HG03280 (cell line): ENCODE data around the gene CEACAM5.
"Not testable (repeated sequence)": the region's sequence is repeated elsewhere in the genome, so short reads cannot be mapped to it uniquely, and the experiment has no call there.

Experiments
- ATAC-seq: cut with Tn5 transposase; IDR thresholded peaks from one replicate; pipeline ENCODE4 v1.9.1; 2021; ENCODE audit warnings: mild to moderate bottlenecking, moderate library complexity; ENCODE audit not compliant: unreplicated experiment

The CEACAM5 gene

GRCh38 chr19:41699968-41700323, 8.5 kb upstream of the CEACAM5 start:
- no peak for ATAC-seq

- ATAC-seq, result no peak
Measured at GRCh38 chr19:41700381-41701195, 7.8 kb upstream of the CEACAM5 start.

- no peak for ATAC-seq
Measured at GRCh38 chr19:41701401-41702075, 6.9 kb upstream of the CEACAM5 start.

- ATAC-seq, result no peak
Measured at GRCh38 chr19:41702171-41702651, 6.2 kb upstream of the CEACAM5 start.

- no peak for ATAC-seq
Measured at GRCh38 chr19:41703602-41704293, 4.7 kb upstream of the CEACAM5 start.

- ATAC-seq, result no peak
Measured at GRCh38 chr19:41705393-41706174, 2.8 kb upstream of the CEACAM5 start.

GRCh38 chr19:41706741-41707501, 1.5 kb upstream of the CEACAM5 start:
- ATAC-seq, result peak; percentile 57

GRCh38 chr19:41707502-41707812, 969 bp upstream of the CEACAM5 start:
- ATAC-seq, result no peak

GRCh38 chr19:41707871-41708371, 505 bp upstream of the CEACAM5 start:
- no peak for ATAC-seq

- not testable (repeated sequence) for ATAC-seq
Measured at GRCh38 chr19:41709516-41709915, 1.1 kb downstream of the CEACAM5 start.

GRCh38 chr19:41709951-41710645, 1.7 kb downstream of the CEACAM5 start:
- ATAC-seq, result no peak

GRCh38 chr19:41711376-41712261, 3.2 kb downstream of the CEACAM5 start:
- ATAC-seq, result no peak

GRCh38 chr19:41714598-41714997, 6.2 kb downstream of the CEACAM5 start:
- ATAC-seq, result no peak

- ATAC-seq, result no peak
Measured at GRCh38 chr19:41718761-41719160, 10.3 kb downstream of the CEACAM5 start.

GRCh38 chr19:41720103-41720502, 11.7 kb downstream of the CEACAM5 start:
- ATAC-seq, result no peak

- ATAC-seq, result no peak
Measured at GRCh38 chr19:41726493-41726892, 18.1 kb downstream of the CEACAM5 start.

GRCh38 chr19:41734156-41734555, 25.7 kb downstream of the CEACAM5 start:
- no peak for ATAC-seq

- ATAC-seq, result no peak
Measured at GRCh38 chr19:41734585-41734984, 26.2 kb downstream of the CEACAM5 start.
